ENCODE measurements around the gene PUSL1. TPM values are rescaled to one million over a fixed set of nuclear protein-coding genes. Genes with fewer than 3 reads are reported as not detected.

The PUSL1 gene
- total RNA-seq, 1 donor from 2014 or later, result 45.5 TPM

- TF ChIP-seq CTCF (IDR thresholded peaks at IDR 0.05; ENCODE audit: partially characterized antibody, unreplicated experiment), result no peak
These were observed 21.8 kb upstream of the PUSL1 start for GRCh38 chr1:1286313-1287261.

GRCh38 chr1:1287288-1288110 is 20.9 kb upstream of the PUSL1 start:
- no peak overlapping the region for H3K4me3 Mint-ChIP-seq (ENCODE audit: unreplicated experiment)
- DNase-seq, result peak; percentile 31

More at GRCh38 chr1:1286313-1287261, 21.8 kb upstream of the PUSL1 start:
- peaks cover 12% of the 10 kb centered on the region for H3K27me3 Mint-ChIP-seq (ENCODE audit: unreplicated experiment)
- H3K9me3 Mint-ChIP-seq (ENCODE audit: unreplicated experiment), result peaks cover 6% of the 10 kb centered on the region
- H3K36me3 Mint-ChIP-seq (ENCODE audit: unreplicated experiment), result no peaks in the 10 kb centered on the region
- H3K4me3 Mint-ChIP-seq (ENCODE audit: unreplicated experiment), result no peak overlapping the region
- H3K4me1 Mint-ChIP-seq (ENCODE audit: low read depth, unreplicated experiment), result no peaks in the 10 kb centered on the region
- no peak overlapping the region for H3K27ac Mint-ChIP-seq (ENCODE audit: unreplicated experiment)
- peak; percentile 22 for DNase-seq

GRCh38 chr1:1290238-1290731 is 18.1 kb upstream of the PUSL1 start:
- TF ChIP-seq CTCF (IDR thresholded peaks at IDR 0.05; ENCODE audit: partially characterized antibody, unreplicated experiment), result peak; percentile 71
- Mint-ChIP-seq H3K27ac (ENCODE audit: unreplicated experiment) (peak overlapping the region; percentile 72), H3K36me3 (ENCODE audit: unreplicated experiment) (no peaks in the 10 kb centered on the region), H3K4me1 (ENCODE audit: low read depth, unreplicated experiment) (peaks cover 2% of the 10 kb centered on the region), H3K9me3 (ENCODE audit: unreplicated experiment) (peaks cover 7% of the 10 kb centered on the region), H3K27me3 (ENCODE audit: unreplicated experiment) (peaks cover 16% of the 10 kb centered on the region), H3K4me3 (ENCODE audit: unreplicated experiment) (no peak overlapping the region)
- peak; percentile 91 for DNase-seq

More at GRCh38 chr1:1287288-1288110, 20.9 kb upstream of the PUSL1 start:
- Mint-ChIP-seq H3K4me1 (ENCODE audit: low read depth, unreplicated experiment) (peaks cover 2% of the 10 kb centered on the region), H3K9me3 (ENCODE audit: unreplicated experiment) (peaks cover 10% of the 10 kb centered on the region), H3K36me3 (ENCODE audit: unreplicated experiment) (no peaks in the 10 kb centered on the region), H3K27ac (ENCODE audit: unreplicated experiment) (no peak overlapping the region), H3K27me3 (ENCODE audit: unreplicated experiment) (peaks cover 18% of the 10 kb centered on the region)
- no peak for TF ChIP-seq CTCF (IDR thresholded peaks at IDR 0.05; ENCODE audit: partially characterized antibody, unreplicated experiment)

- peaks cover 20% of the 10 kb centered on the region for H3K27me3 Mint-ChIP-seq (ENCODE audit: unreplicated experiment)
- TF ChIP-seq CTCF (IDR thresholded peaks at IDR 0.05; ENCODE audit: partially characterized antibody, unreplicated experiment), result no peak
- H3K36me3 Mint-ChIP-seq (ENCODE audit: unreplicated experiment), result no peaks in the 10 kb centered on the region
- H3K9me3 Mint-ChIP-seq (ENCODE audit: unreplicated experiment), result peaks cover 7% of the 10 kb centered on the region
- peak; percentile 72 for DNase-seq
- no peak overlapping the region for H3K4me3 Mint-ChIP-seq (ENCODE audit: unreplicated experiment)
- peaks cover 2% of the 10 kb centered on the region for H3K4me1 Mint-ChIP-seq (ENCODE audit: low read depth, unreplicated experiment)
- H3K27ac Mint-ChIP-seq (ENCODE audit: unreplicated experiment), result no peak overlapping the region
These were observed 17.3 kb upstream of the PUSL1 start for GRCh38 chr1:1291023-1291528.

All from glutamatergic neuron (in vitro differentiated cells).